Effector memory CD8-positive, alpha-beta T cell (primary cell): ENCODE results near the gene RNF150.

Source experiments
- ATAC-seq: fragments of 150-1000 bp; cut with Tn5 transposase; replicated peaks from 2 replicates; pipeline ENCODE4 v1.10.0; 2021; ENCODE audit warnings: mild to moderate bottlenecking, moderate library complexity
- DNase-seq, 3 experiments: peaks; one replicate each; pipeline ENCODE4 v3.0.0; 2021
- H3K27ac Mint-ChIP-seq, 2 donors: one replicate each; pipeline ENCODE4 v1.8.0; 2022; ENCODE audit warnings: mild to moderate bottlenecking in 2 of 2, mixed read lengths in 2 of 2, moderate library complexity in 2 of 2
- H3K27me3 Mint-ChIP-seq, 2 donors: one replicate each; pipeline ENCODE4 v1.8.0; 2022; ENCODE audit warnings: mixed read lengths in 2 of 2
- H3K36me3 Mint-ChIP-seq: one replicate; pipeline ENCODE4 v1.8.0; 2022; ENCODE audit warnings: mild to moderate bottlenecking, moderate library complexity, mixed read lengths; ENCODE audit not compliant: insufficient read depth
- H3K4me1 Mint-ChIP-seq, 2 donors: one replicate each; pipeline ENCODE4 v1.8.0; 2022; ENCODE audit warnings: low read depth in 2 of 2, mixed read lengths in 2 of 2
- H3K4me3 Mint-ChIP-seq, 2 donors: one replicate each; pipeline ENCODE4 v1.8.0; 2022; ENCODE audit warnings: mild to moderate bottlenecking in 2 of 2, mixed read lengths in 2 of 2, moderate library complexity in 2 of 2
- H3K9me3 Mint-ChIP-seq, 2 donors: one replicate each; pipeline ENCODE4 v1.8.0; 2022; ENCODE audit warnings: mixed read lengths in 2 of 2

Gene RNF150

GRCh38 chr4:141022111-141022695 lies 111.1 kb downstream of the RNF150 start:
- H3K9me3 Mint-ChIP-seq = peaks cover 0 to 3% of the 10 kb centered on the region in 2 donors
- ATAC-seq = no peak
- no peak overlapping the region for H3K27ac Mint-ChIP-seq

GRCh38 chr4:141021397-141022110 lies 111.7 kb downstream of the RNF150 start:
- no peaks in the 10 kb centered on the region for H3K27me3 Mint-ChIP-seq
- ATAC-seq (no peak), DNase-seq (no peak)
- H3K36me3 Mint-ChIP-seq = no peaks in the 10 kb centered on the region
- no peak overlapping the region for H3K27ac Mint-ChIP-seq
- no peak overlapping the region for H3K4me3 Mint-ChIP-seq
- H3K4me1 Mint-ChIP-seq = no peaks in the 10 kb centered on the region
- H3K9me3 Mint-ChIP-seq = peaks cover 0 to 3% of the 10 kb centered on the region in 2 donors

More at GRCh38 chr4:141022111-141022695, 111.1 kb downstream of the RNF150 start:
- no peak overlapping the region for H3K4me3 Mint-ChIP-seq
- H3K36me3 Mint-ChIP-seq = no peaks in the 10 kb centered on the region
- no peaks in the 10 kb centered on the region for H3K4me1 Mint-ChIP-seq
- H3K27me3 Mint-ChIP-seq = no peaks in the 10 kb centered on the region
- DNase-seq = no peak

GRCh38 chr4:141020801-141021261 lies 112.4 kb downstream of the RNF150 start:
- DNase-seq = no peak
- H3K36me3 Mint-ChIP-seq = no peaks in the 10 kb centered on the region

GRCh38 chr4:141019768-141020167 lies 113.5 kb downstream of the RNF150 start:
- peaks cover 0 to 3% of the 10 kb centered on the region in 2 donors for H3K9me3 Mint-ChIP-seq
- H3K27me3 Mint-ChIP-seq = no peaks in the 10 kb centered on the region
- H3K4me1 Mint-ChIP-seq = no peaks in the 10 kb centered on the region
- no peak overlapping the region for H3K4me3 Mint-ChIP-seq
- DNase-seq (no peak), ATAC-seq (no peak)
- no peak overlapping the region for H3K27ac Mint-ChIP-seq
- H3K36me3 Mint-ChIP-seq = no peaks in the 10 kb centered on the region

More at GRCh38 chr4:141020801-141021261, 112.4 kb downstream of the RNF150 start:
- H3K4me3 Mint-ChIP-seq = no peak overlapping the region
- ATAC-seq = no peak
- no peaks in the 10 kb centered on the region for H3K4me1 Mint-ChIP-seq
- no peak overlapping the region for H3K27ac Mint-ChIP-seq
- H3K9me3 Mint-ChIP-seq = peaks cover 0 to 3% of the 10 kb centered on the region in 2 donors
- H3K27me3 Mint-ChIP-seq = no peaks in the 10 kb centered on the region

- H3K27me3 Mint-ChIP-seq = no peaks in the 10 kb centered on the region
- peaks cover 0 to 6% of the 10 kb centered on the region in 2 donors for H3K9me3 Mint-ChIP-seq
- H3K36me3 Mint-ChIP-seq = no peaks in the 10 kb centered on the region
- ATAC-seq (no peak), DNase-seq (no peak)
- H3K4me3 Mint-ChIP-seq = no peak overlapping the region
- no peak overlapping the region for H3K27ac Mint-ChIP-seq
- no peaks in the 10 kb centered on the region for H3K4me1 Mint-ChIP-seq
Observed at GRCh38 chr4:141016117-141016798, 117.0 kb downstream of the RNF150 start.

GRCh38 chr4:141013899-141014298 lies 119.4 kb downstream of the RNF150 start:
- no peak for ATAC-seq
- Mint-ChIP-seq H3K9me3 (peaks cover 0 to 3% of the 10 kb centered on the region in 2 donors), H3K27ac (no peak overlapping the region), H3K4me1 (no peaks in the 10 kb centered on the region), H3K36me3 (no peaks in the 10 kb centered on the region), H3K27me3 (no peaks in the 10 kb centered on the region), H3K4me3 (no peak overlapping the region)
- DNase-seq = no peak

- H3K27ac Mint-ChIP-seq = no peak overlapping the region
Observed at GRCh38 chr4:141011901-141012315, 121.4 kb downstream of the RNF150 start.

GRCh38 chr4:141009931-141010330 lies 123.3 kb downstream of the RNF150 start:
- H3K36me3 Mint-ChIP-seq = no peaks in the 10 kb centered on the region
- DNase-seq (no peak), ATAC-seq (no peak)
- H3K27ac Mint-ChIP-seq = no peak overlapping the region
- H3K9me3 Mint-ChIP-seq = peaks cover 0 to 5% of the 10 kb centered on the region in 2 donors
- H3K4me1 Mint-ChIP-seq = no peaks in the 10 kb centered on the region
- no peaks in the 10 kb centered on the region for H3K27me3 Mint-ChIP-seq
- H3K4me3 Mint-ChIP-seq = no peak overlapping the region

More at GRCh38 chr4:141011901-141012315, 121.4 kb downstream of the RNF150 start:
- Mint-ChIP-seq H3K4me3 (no peak overlapping the region), H3K36me3 (no peaks in the 10 kb centered on the region), H3K9me3 (peaks cover 0 to 3% of the 10 kb centered on the region in 2 donors), H3K4me1 (no peaks in the 10 kb centered on the region), H3K27me3 (no peaks in the 10 kb centered on the region)
- no peak for ATAC-seq
- no peak for DNase-seq

- Mint-ChIP-seq H3K36me3 (no peaks in the 10 kb centered on the region), H3K4me3 (no peak overlapping the region), H3K27ac (no peak overlapping the region), H3K27me3 (no peaks in the 10 kb centered on the region), H3K9me3 (peaks cover 0 to 5% of the 10 kb centered on the region in 2 donors), H3K4me1 (no peaks in the 10 kb centered on the region)
- ATAC-seq = no peak
- no peak for DNase-seq
Observed at GRCh38 chr4:141009129-141009528, 124.1 kb downstream of the RNF150 start.

GRCh38 chr4:141006242-141006802 lies 126.9 kb downstream of the RNF150 start:
- H3K4me3 Mint-ChIP-seq = no peak overlapping the region
- ATAC-seq (no peak), DNase-seq (no peak)
- H3K27ac Mint-ChIP-seq = no peak overlapping the region
- no peaks in the 10 kb centered on the region for H3K4me1 Mint-ChIP-seq
- peaks cover 0 to 2% of the 10 kb centered on the region in 2 donors for H3K9me3 Mint-ChIP-seq
- H3K36me3 Mint-ChIP-seq = no peaks in the 10 kb centered on the region
- no peaks in the 10 kb centered on the region for H3K27me3 Mint-ChIP-seq

- Mint-ChIP-seq H3K4me3 (no peak overlapping the region), H3K9me3 (peaks cover 0 to 2% of the 10 kb centered on the region in 2 donors), H3K4me1 (no peaks in the 10 kb centered on the region), H3K27me3 (no peaks in the 10 kb centered on the region), H3K27ac (no peak overlapping the region), H3K36me3 (no peaks in the 10 kb centered on the region)
- no peak for ATAC-seq
- DNase-seq = no peak
Observed at GRCh38 chr4:141004823-141005222, 128.4 kb downstream of the RNF150 start.

GRCh38 chr4:141003193-141003592 lies 130.1 kb downstream of the RNF150 start:
- H3K4me3 Mint-ChIP-seq = no peak overlapping the region
- peaks cover 0 to 2% of the 10 kb centered on the region in 2 donors for H3K9me3 Mint-ChIP-seq
- no peak for DNase-seq
- ATAC-seq = no peak
- H3K27me3 Mint-ChIP-seq = no peaks in the 10 kb centered on the region
- H3K4me1 Mint-ChIP-seq = no peaks in the 10 kb centered on the region
- peaks cover 3% of the 10 kb centered on the region for H3K36me3 Mint-ChIP-seq
- H3K27ac Mint-ChIP-seq = no peak overlapping the region

GRCh38 chr4:141002323-141002805 lies 130.9 kb downstream of the RNF150 start:
- H3K9me3 Mint-ChIP-seq = peaks cover 0 to 2% of the 10 kb centered on the region in 2 donors
- H3K4me3 Mint-ChIP-seq = no peak overlapping the region
- DNase-seq (no peak), ATAC-seq (no peak)
- peaks cover 3% of the 10 kb centered on the region for H3K36me3 Mint-ChIP-seq
- no peaks in the 10 kb centered on the region for H3K4me1 Mint-ChIP-seq
- H3K27ac Mint-ChIP-seq = no peak overlapping the region
- no peaks in the 10 kb centered on the region for H3K27me3 Mint-ChIP-seq
